Activated T-helper 1 cell treated with anti-CD3 and anti-CD28 coated beads, Interleukin-12 subunit alpha, Interleukin-12 subunit beta, Interleukin-2, Interleukin-4 antibody, amounts not matched to agents 30 ng/mL and 10 ng/mL and 1 ng/mL, durations not matched to agents 14 hours and 24 hours and 36 hours (primary cell): ENCODE data around the gene TGFB1I1. TPM values are rescaled to one million over a fixed set of nuclear protein-coding genes. Genes with fewer than 3 reads are reported as not detected.
A peak's percentile ranks its signal among the peaks of the same experiment; 100 is the strongest.
"Not testable (repeated sequence)": the region's sequence is repeated elsewhere in the genome, so short reads cannot be mapped to it uniquely, and the experiment has no call there.

Experiments used
- DNase-seq: peaks from one replicate; pipeline ENCODE4 v3.0.0; 2021; ENCODE audit warnings: low spot score
- H3K27ac Mint-ChIP-seq: one replicate; pipeline ENCODE4 v1.8.0; 2021; ENCODE audit warnings: mild to moderate bottlenecking, mixed read lengths
- H3K27me3 Mint-ChIP-seq: one replicate; pipeline ENCODE4 v1.8.0; 2022; ENCODE audit warnings: mild to moderate bottlenecking, moderate library complexity, mixed read lengths; ENCODE audit not compliant: insufficient read depth
- H3K36me3 Mint-ChIP-seq: one replicate; pipeline ENCODE4 v1.8.0; 2021; ENCODE audit warnings: low read depth, mixed read lengths
- H3K4me1 Mint-ChIP-seq: one replicate; pipeline ENCODE4 v1.8.0; 2021; ENCODE audit warnings: low read depth, mixed read lengths
- H3K4me3 Mint-ChIP-seq: one replicate; pipeline ENCODE4 v1.8.0; 2021; ENCODE audit warnings: mild to moderate bottlenecking, moderate library complexity, mixed read lengths
- H3K9me3 Mint-ChIP-seq: one replicate; pipeline ENCODE4 v1.8.0; 2021; ENCODE audit warnings: mixed read lengths
- intact Hi-C: fragments of 100-400 bp; cut with micrococcal nuclease; formaldehyde crosslinking; loops from one replicate; pipeline ENCODE4 v1.15.1; 2024
- total RNA-seq: library from RNA; stranded (reverse); gene quantifications from 2 replicates; pipeline ENCODE4 v1.2.3, GENCODE V29; 2022

Gene TGFB1I1
- total RNA-seq, 1 donor from 2014 or later = 0.78 TPM

DNA sequence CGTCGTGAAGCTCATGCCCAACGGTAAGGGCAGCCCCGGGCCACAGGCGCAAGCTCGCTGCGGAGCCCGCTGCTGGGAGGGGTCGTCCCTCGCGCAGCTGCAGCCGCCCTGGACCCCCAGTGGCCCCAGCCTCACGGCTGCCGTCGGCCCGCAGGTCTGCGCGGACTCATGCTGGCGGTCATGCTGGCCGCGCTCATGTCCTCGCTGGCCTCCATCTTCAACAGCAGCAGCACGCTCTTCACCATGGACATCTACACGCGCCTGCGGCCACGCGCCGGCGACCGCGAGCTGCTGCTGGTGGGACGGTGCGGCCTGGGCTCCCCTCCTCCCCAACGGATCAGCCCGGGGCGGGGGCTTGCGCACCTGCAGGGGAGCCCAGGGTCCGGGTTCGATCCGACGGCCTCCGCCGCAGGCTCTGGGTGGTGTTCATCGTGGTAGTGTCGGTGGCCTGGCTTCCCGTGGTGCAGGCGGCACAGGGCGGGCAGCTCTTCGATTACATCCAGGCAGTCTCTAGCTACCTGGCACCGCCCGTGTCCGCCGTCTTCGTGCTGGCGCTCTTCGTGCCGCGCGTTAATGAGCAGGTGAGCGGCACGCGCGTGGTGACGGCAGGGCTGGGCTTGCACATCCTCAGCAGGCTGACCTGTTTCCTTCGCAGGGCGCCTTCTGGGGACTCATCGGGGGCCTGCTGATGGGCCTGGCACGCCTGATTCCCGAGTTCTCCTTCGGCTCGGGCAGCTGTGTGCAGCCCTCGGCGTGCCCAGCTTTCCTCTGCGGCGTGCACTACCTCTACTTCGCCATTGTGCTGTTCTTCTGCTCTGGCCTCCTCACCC, 16.7 kb downstream of the TGFB1I1 start:
- Mint-ChIP-seq H3K27me3 (peaks cover 22% of the 10 kb centered on the region), H3K4me3 (peak overlapping the region; percentile 87), H3K36me3 (peaks cover 2% of the 10 kb centered on the region), H3K9me3 (no peaks in the 10 kb centered on the region), H3K4me1 (no peaks in the 10 kb centered on the region), H3K27ac (no peak overlapping the region)
- DNase-seq = no peak
- intact Hi-C loops = loop anchor here (1.0 kb wide), 1 partner anchor 29 kb away; the partner anchor contains the start of gene ARMC5

GRCh38 chr16:31489298-31489564, 17.3 kb downstream of the TGFB1I1 start:
- no peak for DNase-seq
- Mint-ChIP-seq H3K4me1 (no peaks in the 10 kb centered on the region), H3K27me3 (peaks cover 21% of the 10 kb centered on the region), H3K9me3 (no peaks in the 10 kb centered on the region), H3K27ac (no peak overlapping the region), H3K4me3 (peak overlapping the region; percentile 39), H3K36me3 (peaks cover 2% of the 10 kb centered on the region)
- intact Hi-C loops = no loop called here

- peak overlapping the region; percentile 57 for H3K4me3 Mint-ChIP-seq
- peaks cover 2% of the 10 kb centered on the region for H3K36me3 Mint-ChIP-seq
- H3K9me3 Mint-ChIP-seq = no peaks in the 10 kb centered on the region
- intact Hi-C loops = no loop called here
- peaks cover 18% of the 10 kb centered on the region for H3K27me3 Mint-ChIP-seq
- no peak overlapping the region for H3K27ac Mint-ChIP-seq
- no peaks in the 10 kb centered on the region for H3K4me1 Mint-ChIP-seq
- no peak for DNase-seq
Observed at GRCh38 chr16:31489616-31490584, 17.9 kb downstream of the TGFB1I1 start.

GRCh38 chr16:31491778-31492418, 19.9 kb downstream of the TGFB1I1 start:
- Mint-ChIP-seq H3K36me3 (peaks cover 2% of the 10 kb centered on the region), H3K27me3 (peaks cover 3% of the 10 kb centered on the region), H3K27ac (no peak overlapping the region), H3K4me3 (no peak overlapping the region), H3K9me3 (no peaks in the 10 kb centered on the region), H3K4me1 (no peaks in the 10 kb centered on the region)
- DNase-seq = no peak
- intact Hi-C loops = no loop called here

- Mint-ChIP-seq H3K27me3 (no peaks in the 10 kb centered on the region), H3K4me1 (no peaks in the 10 kb centered on the region), H3K27ac (no peak overlapping the region), H3K4me3 (no peak overlapping the region), H3K9me3 (no peaks in the 10 kb centered on the region), H3K36me3 (peaks cover 10% of the 10 kb centered on the region)
- intact Hi-C loops = no loop called here
- DNase-seq = no peak
Observed at GRCh38 chr16:31493506-31494125, 21.7 kb downstream of the TGFB1I1 start.

- Mint-ChIP-seq H3K4me1 (no peaks in the 10 kb centered on the region), H3K36me3 (peaks cover 14% of the 10 kb centered on the region), H3K27me3 (no peaks in the 10 kb centered on the region), H3K4me3 (no peak overlapping the region), H3K9me3 (no peaks in the 10 kb centered on the region), H3K27ac (no peak overlapping the region)
- no peak for DNase-seq
- intact Hi-C loops = no loop called here
Observed at GRCh38 chr16:31496670-31497069, 24.7 kb downstream of the TGFB1I1 start.

DNA sequence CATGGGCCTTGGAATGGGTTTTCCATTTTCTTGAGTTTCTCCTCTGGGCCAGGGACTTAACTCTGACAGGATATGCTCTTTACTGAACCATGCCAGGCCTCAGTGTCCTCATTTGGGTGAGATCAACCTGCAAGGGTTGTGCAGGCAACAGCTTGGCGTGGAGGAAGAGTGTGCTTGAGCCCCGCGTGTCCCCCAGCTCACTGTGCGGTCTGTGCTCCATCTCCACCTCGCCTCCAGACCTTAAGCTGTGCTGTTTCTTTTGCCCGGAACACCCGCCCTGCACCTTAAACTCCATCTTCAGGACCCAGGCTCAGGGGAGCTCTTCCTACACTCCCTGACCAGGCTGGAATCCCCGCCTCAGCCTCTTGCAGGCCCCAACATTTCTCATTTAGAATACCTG, 26.5 kb downstream of the TGFB1I1 start:
- intact Hi-C loops = no loop called here
- no peaks in the 10 kb centered on the region for H3K9me3 Mint-ChIP-seq

DNA sequence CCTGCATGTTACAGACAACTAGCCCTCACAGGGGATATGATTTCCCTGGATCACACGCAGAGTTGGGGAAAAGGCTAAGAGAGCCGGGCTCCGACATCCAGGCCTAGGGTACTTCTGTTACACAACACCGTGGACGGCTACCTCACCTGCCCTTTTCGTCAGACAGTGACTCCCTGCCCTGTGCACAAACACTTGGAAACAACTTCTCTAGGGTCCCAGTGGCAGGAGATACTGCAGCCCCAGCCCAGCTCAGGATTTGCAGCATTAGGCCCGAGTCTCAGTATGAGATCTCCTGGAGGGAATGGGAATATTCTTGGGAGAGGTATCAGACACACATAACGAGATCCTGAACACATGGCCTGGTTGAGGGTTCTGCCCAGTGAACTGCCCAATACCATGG, 28.0 kb downstream of the TGFB1I1 start:
- Mint-ChIP-seq H3K4me1 (peaks cover 6% of the 10 kb centered on the region), H3K36me3 (peaks cover 14% of the 10 kb centered on the region), H3K9me3 (no peaks in the 10 kb centered on the region), H3K4me3 (no peak overlapping the region), H3K27me3 (no peaks in the 10 kb centered on the region), H3K27ac (no peak overlapping the region)
- intact Hi-C loops = no loop called here
- no peak for DNase-seq

More for the DNA sequence above, 26.5 kb downstream of the TGFB1I1 start:
- Mint-ChIP-seq H3K27ac (no peak overlapping the region), H3K36me3 (peaks cover 14% of the 10 kb centered on the region), H3K4me3 (no peak overlapping the region), H3K27me3 (no peaks in the 10 kb centered on the region), H3K4me1 (no peaks in the 10 kb centered on the region)
- DNase-seq = no peak

DNA sequence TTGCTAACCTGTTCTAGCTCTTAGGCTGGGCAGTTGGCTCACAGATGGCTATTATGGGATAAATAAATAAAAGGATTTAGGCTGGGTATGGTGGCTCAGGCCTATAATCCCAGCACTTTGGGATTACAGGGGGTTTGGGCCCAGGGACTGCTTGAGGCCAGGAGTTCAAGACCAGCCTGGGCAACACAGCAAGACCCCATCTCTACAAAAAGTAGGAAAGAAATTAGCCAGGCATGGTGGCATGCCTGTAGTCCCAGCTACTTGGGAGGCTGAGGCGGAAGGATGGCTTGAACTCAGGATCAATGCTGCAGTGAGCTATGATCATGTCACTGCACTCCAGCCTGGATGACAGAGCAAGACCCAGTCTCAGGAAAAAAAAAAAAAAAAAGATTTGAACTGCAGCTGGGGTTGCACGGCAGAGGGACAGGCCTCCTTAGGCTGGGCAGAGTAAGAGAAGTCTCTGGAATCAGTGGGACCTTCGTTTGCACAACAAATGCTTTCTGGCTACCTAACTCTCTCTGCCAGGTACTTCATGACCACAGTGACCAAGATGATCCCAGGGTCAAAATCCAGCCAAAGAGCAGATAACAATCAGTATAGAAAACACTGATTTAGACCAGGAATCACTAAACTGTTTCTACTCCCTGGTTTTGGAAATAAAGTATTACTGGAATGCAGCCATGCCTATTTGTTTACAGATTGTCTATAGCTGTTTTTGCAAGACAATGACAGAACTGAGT, 29.4 kb downstream of the TGFB1I1 start:
- Mint-ChIP-seq H3K4me3 (no peak overlapping the region), H3K36me3 (peaks cover 14% of the 10 kb centered on the region), H3K27ac (no peak overlapping the region), H3K27me3 (no peaks in the 10 kb centered on the region), H3K9me3 (no peaks in the 10 kb centered on the region), H3K4me1 (peaks cover 21% of the 10 kb centered on the region)
- no peak for DNase-seq
- intact Hi-C loops = no loop called here

- Mint-ChIP-seq H3K36me3 (peaks cover 14% of the 10 kb centered on the region), H3K4me1 (peaks cover 25% of the 10 kb centered on the region), H3K27ac (no peak overlapping the region), H3K9me3 (no peaks in the 10 kb centered on the region), H3K4me3 (no peak overlapping the region), H3K27me3 (no peaks in the 10 kb centered on the region)
- DNase-seq = no peak
- intact Hi-C loops = no loop called here
Observed at GRCh38 chr16:31501966-31502348, 30.0 kb downstream of the TGFB1I1 start.

GRCh38 chr16:31502981-31503380, 31.0 kb downstream of the TGFB1I1 start:
- peaks cover 33% of the 10 kb centered on the region for H3K4me1 Mint-ChIP-seq
- H3K9me3 Mint-ChIP-seq = no peaks in the 10 kb centered on the region
- no peaks in the 10 kb centered on the region for H3K27me3 Mint-ChIP-seq
- intact Hi-C loops = no loop called here
- no peak overlapping the region for H3K4me3 Mint-ChIP-seq
- no peak overlapping the region for H3K27ac Mint-ChIP-seq
- DNase-seq = no peak
- peaks cover 10% of the 10 kb centered on the region for H3K36me3 Mint-ChIP-seq

- H3K4me1 Mint-ChIP-seq = peaks cover 35% of the 10 kb centered on the region
- H3K36me3 Mint-ChIP-seq, H3K27ac Mint-ChIP-seq, DNase-seq, H3K4me3 Mint-ChIP-seq, H3K9me3 Mint-ChIP-seq, H3K27me3 Mint-ChIP-seq, intact Hi-C loops: not testable (repeated sequence)
Observed at GRCh38 chr16:31503555-31503954, 31.6 kb downstream of the TGFB1I1 start.
